ENCODE data around the gene MOBP. TPM values are rescaled to one million over a fixed set of nuclear protein-coding genes. Genes with fewer than 3 reads are reported as not detected.

MOBP gene, protein sequence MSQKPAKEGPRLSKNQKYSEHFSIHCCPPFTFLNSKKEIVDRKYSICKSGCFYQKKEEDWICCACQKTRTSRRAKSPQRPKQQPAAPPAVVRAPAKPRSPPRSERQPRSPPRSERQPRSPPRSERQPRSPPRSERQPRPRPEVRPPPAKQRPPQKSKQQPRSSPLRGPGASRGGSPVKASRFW
- not detected in 2 replicates for total RNA-seq

DNA sequence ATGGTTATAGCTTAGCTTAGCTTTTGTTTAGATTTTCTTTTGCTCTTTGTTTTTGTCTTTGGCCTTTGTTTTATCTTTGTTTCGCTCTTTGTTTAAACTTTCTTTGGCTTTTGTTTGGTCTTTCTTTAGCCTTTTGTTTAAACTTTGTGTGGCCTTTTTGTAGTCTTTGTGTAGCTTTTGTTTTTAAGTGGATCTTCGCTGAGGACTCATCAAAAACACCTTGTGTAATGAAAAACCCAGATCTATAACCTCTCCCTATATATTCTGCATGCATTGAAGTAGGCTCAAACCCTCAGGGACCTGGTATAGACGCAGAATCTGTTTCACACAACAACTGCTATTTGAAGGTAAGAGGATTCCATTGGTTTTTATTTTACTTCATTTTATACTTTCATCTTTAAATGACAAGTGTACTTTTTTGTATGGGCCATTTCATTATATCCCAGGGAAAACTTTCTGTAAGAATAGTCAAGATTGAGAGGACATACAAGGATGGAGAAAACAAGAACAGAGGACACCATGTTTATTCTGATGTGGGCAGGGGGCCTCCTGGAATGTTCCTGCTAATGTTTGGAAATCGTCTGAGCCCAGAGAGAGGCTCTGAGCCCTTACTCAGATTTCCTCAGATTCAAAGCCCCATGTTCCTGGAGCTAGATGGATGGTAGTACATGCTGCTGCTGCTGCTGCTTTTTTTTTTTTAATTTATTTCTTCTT, at the start of gene MOBP:
TSS of gene MOBP (plus strand) at position 287 of the 714 bp plus-strand sequence. CDS start 34,390 bp downstream, outside the sequence.

Other genes with a start within 250 kb of the MOBP start
- gene CX3CR1, start 187.6 kb upstream of the MOBP start, total RNA-seq: not detected in 2 replicates
- not detected in 2 replicates for gene CCR8, start 138.0 kb upstream of the MOBP start, total RNA-seq
- 20.7 and 23.1 TPM in 2 replicates for gene SLC25A38, start 84.3 kb upstream of the MOBP start, total RNA-seq
- 2,945 and 3,201 TPM in 2 replicates for gene RPSA, start 61.0 kb upstream of the MOBP start, total RNA-seq

Data from myometrial cell (primary cell).